Activated CD8-positive, alpha-beta memory T cell treated with anti-CD3 and anti-CD28 coated beads for 36 hours (primary cell): ENCODE results near the gene ATF7. TPM values are rescaled to one million over a fixed set of nuclear protein-coding genes. Genes with fewer than 3 reads are reported as not detected.
"Not testable (repeated sequence)": the region's sequence is repeated elsewhere in the genome, so short reads cannot be mapped to it uniquely, and the experiment has no call there.

ENCODE experiments used
- CTCF ChIA-PET: fragments of 350-600 bp; sonication (Branson Sonifier 250); formaldehyde crosslinking; loops from one replicate; lab custom pipeline; 2021; ENCODE audit warnings: antibody characterized with exemption; lab: Charles Lee
- POLR2A ChIA-PET: fragments of 350-600 bp; sonication (Branson Sonifier 250); formaldehyde crosslinking; loops from one replicate; lab custom pipeline; 2021; ENCODE audit warnings: antibody characterized with exemption; lab: Charles Lee
- total RNA-seq, 2 experiments: library from RNA; stranded (reverse); gene quantifications; one replicate each; pipeline ENCODE4 v1.2.3, GENCODE V29; 2021

The ATF7 gene
- total RNA-seq, 2 experiments from 2014 or later: 23.3 to 23.6 TPM

DNA sequence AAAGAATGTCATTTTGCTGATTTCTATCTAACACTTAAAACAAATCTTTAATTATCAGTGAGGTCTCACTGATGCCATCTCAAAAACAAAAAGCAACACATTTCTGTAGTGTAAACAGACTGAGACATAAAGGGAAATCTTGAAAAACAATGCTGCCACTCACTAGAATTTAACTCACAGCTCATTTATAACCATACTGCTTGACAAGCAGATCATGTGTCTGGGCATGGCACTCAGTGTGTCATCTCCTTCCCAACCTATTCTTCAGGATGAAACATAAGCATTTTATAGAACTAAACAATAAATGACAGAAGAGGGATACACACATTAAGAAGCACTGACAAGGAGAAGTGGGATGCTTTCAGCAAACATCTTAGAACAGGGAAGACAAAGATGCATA, 22.4 kb downstream of the ATF7 start:
- ChIA-PET POLR2A (no interaction called here), CTCF (interaction anchor here (0.6 kb wide), 1 partner anchor 74 kb away, joined by 3 read pairs; no protein-coding TSS in a partner anchor)

- CTCF ChIA-PET: no interaction called here
- POLR2A ChIA-PET: no interaction called here
Observed at GRCh38 chr12:53603196-53603595, 23.0 kb downstream of the ATF7 start.

DNA sequence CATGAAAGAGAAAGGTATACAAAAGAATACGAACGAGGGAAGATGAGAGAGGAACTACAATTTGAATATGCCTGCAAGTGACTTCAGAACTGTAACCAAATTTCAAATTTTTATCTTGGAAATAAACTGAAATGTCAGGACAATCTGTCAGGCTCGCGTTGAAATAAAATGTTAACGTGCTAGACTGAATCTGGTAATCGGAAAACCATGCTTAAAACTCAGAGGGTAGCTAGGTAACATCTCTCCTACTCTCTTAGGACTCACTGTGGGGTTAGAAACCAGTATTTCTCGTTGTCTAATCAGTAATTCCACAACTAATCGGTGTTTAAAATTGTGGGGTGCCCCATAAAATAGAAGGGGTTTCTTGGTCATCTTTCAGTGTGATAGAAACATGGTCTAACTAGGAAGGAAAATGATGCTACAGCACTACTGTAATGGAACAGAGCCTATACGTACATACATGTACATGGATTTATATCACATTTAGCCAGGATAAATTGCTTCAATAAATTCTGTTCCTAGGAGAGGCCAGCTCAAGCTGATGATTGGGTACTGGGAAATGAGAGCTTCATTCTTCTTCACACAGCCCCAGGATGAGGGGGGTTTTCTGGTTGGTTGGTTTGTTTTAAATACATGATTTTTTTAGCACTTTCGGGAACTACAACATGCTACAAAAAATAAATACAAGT, 23.9 kb downstream of the ATF7 start:
- CTCF ChIA-PET: interaction anchor here (0.6 kb wide), 1 partner anchor 20 kb away, joined by 3 read pairs; no protein-coding TSS in a partner anchor
- POLR2A ChIA-PET: no interaction called here

DNA sequence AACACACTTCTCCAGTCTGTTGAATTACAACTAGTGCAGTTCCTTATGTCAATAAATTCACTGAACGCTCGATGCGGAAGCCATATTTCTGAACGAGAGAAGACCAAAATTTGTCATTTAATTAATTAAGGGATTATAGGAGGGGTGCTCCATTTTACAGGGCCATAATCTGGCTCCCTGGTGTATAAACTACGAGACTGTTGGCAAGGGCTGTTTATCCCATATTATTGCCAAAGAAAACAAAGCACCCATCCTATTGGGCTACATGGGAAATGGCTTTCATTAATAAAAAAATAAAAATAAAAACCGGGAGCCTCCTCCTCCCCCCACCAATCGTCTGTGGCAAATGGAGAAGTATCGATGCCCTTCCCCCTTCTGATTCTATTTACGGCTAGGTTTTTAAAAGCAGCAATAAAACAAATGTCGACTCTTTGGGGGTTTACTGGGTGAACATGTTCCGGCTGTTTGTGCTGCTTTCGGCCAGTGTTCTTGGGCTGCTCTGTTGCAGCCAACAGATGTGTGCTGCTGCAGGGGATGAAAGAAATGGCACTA, 24.8 kb downstream of the ATF7 start:
- CTCF ChIA-PET: no interaction called here
- POLR2A ChIA-PET: no interaction called here

DNA sequence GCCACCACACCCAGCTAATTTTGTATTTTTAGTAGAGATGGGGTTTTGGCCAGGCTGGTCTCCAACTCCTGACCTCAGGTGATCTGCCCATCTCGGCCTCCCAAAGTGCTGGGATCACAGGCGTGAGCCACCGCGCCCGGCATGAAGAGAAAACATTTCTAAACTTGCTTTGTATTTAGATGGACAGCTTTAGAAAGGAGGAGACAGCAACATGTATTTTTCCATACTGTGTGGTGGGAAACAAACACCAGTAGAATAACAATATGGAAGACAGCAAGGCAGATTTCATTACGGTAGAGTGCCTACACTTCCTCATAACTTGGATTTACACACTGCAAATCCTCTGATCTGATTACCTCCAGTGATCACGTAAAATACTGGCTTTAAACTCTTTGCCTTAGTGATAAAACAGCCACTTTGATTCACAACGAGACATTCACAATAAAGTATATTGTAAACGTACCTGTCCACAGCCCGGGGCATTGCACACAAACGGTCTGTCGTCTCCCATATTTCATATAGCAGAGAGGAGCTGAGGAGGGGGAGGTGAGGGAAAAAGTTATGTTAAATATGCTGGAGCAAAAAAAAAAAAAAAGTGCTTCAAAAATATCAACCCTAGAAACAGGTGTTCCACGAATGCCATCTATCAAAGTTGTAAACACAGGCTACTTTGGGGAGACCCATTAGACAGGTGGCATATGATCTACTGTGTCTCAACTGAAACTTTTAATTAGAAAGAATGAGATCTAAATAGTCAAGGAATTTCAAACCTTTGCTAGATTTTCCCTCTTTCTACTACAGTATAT, 25.5 kb downstream of the ATF7 start:
- CTCF ChIA-PET: no interaction called here
- POLR2A ChIA-PET: no interaction called here

- POLR2A ChIA-PET: no interaction called here
- CTCF ChIA-PET: interaction anchor here (0.7 kb wide), 2 partner anchors 14 to 18 kb away, joined by 3 read pairs; no protein-coding TSS in a partner anchor
Observed at GRCh38 chr12:53599579-53599978, 26.6 kb downstream of the ATF7 start.

GRCh38 chr12:53598971-53599370, 27.2 kb downstream of the ATF7 start:
- POLR2A ChIA-PET: not testable (repeated sequence)

DNA sequence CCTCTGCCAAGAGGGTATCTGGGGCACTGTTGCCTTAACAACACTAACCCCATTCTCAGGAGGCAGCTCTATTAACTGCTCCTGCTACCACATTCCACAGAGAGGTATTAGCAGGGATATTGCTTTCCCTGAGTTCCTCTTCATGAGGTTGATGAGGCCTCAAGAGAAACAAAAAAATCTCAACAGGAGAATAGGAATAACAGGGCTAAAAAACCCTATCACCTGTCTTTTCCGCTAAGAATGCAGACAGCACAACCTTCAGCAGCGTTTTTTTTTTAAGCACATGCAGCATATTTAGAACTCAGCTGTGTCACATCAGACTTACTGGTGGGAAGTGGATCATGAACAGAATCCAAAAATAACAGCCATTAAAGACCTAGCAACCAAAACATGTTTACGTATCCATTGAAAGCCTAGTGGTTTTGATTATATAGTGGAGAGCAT, 29.2 kb downstream of the ATF7 start:
- ChIA-PET CTCF (no interaction called here), POLR2A (no interaction called here)

More at GRCh38 chr12:53598971-53599370, 27.2 kb downstream of the ATF7 start:
- CTCF ChIA-PET: interaction anchor here (0.6 kb wide), 1 partner anchor 9 kb away, joined by 3 read pairs; no protein-coding TSS in a partner anchor

DNA sequence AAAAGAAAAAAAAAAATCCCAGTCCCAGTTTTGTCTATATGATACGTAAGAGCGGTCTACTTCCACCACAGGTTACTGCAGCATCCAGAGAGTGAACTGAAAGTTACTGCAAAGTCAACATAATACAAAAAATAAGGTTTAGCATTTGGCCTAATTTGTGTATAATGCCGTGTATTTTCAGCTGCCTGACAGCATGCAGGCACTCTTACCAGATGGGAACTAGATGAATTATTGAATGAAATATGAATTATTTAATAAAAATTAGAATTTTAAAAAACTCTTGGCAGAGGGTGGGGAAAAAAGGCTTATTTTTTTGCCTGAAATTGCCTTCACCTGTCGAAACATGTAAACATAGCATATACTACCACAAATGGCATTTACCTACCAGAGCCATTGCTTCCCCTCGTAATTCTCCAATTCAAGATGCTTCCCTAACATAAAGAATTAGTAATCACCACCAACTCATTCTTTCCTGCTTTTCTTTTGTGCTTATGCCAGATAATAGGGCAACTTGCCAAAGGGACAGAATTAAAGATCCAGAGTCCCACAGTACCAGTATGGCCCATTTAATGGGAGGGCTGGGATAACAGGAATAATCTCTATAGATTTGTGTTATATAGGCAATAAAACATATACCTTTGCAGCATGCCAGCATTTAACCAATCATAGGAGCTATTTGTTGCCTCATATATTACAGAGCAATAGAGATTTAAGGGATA, 31.1 kb downstream of the ATF7 start:
- POLR2A ChIA-PET: no interaction called here
- CTCF ChIA-PET: interaction anchor here (0.6 kb wide), 1 partner anchor 599 kb away, joined by 3 read pairs; no protein-coding TSS in a partner anchor

DNA sequence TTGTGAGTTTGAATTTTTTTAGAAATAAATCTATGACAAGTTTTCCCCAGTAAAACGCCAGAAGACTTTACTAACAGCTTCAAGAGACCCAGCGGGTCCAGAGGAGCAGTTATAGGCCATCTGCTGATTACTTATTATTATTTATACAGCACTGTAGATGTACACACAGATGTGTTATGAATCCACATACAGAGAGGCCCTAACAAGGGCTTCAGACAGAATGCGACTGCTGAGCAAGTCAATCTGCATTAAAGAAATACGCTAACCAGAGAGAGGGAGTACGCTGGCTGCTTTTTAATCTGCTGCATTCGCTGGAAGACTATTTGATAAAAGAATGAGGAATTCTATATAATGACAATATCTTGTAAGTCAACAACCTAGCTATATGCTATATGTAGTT, 32.5 kb downstream of the ATF7 start:
- ChIA-PET POLR2A (no interaction called here), CTCF (no interaction called here)

- CTCF ChIA-PET: no interaction called here
- POLR2A ChIA-PET: no interaction called here
Observed at GRCh38 chr12:53593031-53593430, 33.2 kb downstream of the ATF7 start.

- ChIA-PET CTCF (interaction anchor here (1.0 to 1.4 kb wide), 2 partner anchors 67 to 152 kb away, joined by 3 read pairs; no protein-coding TSS in a partner anchor), POLR2A (no interaction called here)
Observed at GRCh38 chr12:53592426-53592825, 33.8 kb downstream of the ATF7 start.

GRCh38 chr12:53591301-53592206, 34.6 kb downstream of the ATF7 start:
- ChIA-PET CTCF (interaction anchor here (1.0 to 1.4 kb wide), 3 partner anchors 68 to 153 kb away, joined by 3 read pairs; partner anchors contain the start of gene ATP5MC2), POLR2A (interaction anchor here (0.8 kb wide), 1 partner anchor 84 kb away, joined by 4 read pairs; no protein-coding TSS in a partner anchor)

DNA sequence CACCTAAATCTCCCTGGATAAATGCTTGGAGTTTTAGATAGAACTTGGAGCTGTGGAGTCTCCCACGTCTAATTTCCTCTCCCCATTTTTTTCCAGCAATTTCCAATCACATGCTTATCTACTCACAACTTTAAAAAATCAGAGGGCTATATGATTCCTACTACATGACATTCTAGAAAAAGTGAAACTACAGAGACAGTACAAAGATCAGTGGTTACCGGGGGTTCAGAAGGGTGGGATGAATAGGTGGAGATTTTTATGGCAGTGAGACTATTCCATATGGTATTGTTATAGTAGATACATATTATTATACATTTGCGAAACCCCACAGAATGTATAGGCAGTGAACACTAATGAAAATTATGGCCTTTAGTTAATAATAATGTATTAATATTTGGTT, 35.5 kb downstream of the ATF7 start:
- CTCF ChIA-PET: no interaction called here
- POLR2A ChIA-PET: no interaction called here

GRCh38 chr12:53589915-53590314, 36.3 kb downstream of the ATF7 start:
- POLR2A ChIA-PET: no interaction called here
- CTCF ChIA-PET: interaction anchor here (0.5 kb wide), 1 partner anchor 477 kb away, joined by 3 read pairs; no protein-coding TSS in a partner anchor

- ChIA-PET POLR2A (no interaction called here), CTCF (interaction anchor here (0.5 kb wide), 1 partner anchor 477 kb away, joined by 3 read pairs; no protein-coding TSS in a partner anchor)
Observed at GRCh38 chr12:53589423-53589822, 36.8 kb downstream of the ATF7 start.

DNA sequence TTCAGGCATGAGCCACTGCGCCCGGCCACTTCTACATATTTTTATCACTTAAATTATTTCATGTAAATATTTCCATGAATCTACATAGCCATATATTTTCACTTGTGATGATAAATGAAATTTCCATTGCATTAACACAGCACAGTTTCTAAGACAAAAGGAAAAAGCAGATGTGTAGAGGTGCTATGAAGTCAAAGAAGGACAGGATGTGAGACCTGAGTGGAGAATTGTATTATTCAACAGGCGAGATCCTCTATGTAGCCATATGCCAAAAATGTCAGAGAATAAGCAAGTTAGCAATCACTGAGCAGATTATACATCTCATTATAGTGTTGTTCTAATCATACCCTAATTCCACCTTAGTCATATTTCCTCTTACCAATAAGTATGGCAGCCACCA, 38.1 kb downstream of the ATF7 start:
- ChIA-PET CTCF (no interaction called here), POLR2A (no interaction called here)

DNA sequence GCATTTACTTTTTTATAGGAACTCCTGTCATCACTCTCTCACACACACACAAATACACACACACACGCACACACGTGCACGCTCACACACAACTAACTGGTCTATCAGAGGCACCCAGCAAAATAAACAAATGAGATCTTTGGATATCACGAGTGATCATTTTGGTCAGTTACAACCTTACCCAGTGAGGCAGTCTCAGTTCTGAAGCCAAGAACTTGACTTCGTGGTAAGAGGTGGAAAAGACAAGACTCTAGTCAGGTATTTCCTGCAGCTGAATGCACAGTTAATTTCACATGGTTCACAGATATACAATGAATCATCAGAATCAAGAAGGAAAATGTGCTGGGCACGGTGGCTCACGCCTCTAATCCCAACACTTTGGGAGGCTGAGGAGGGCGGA, 39.4 kb downstream of the ATF7 start:
- CTCF ChIA-PET: no interaction called here
- POLR2A ChIA-PET: interaction anchor here (0.6 to 0.7 kb wide), 2 partner anchors 81 to 960 kb away, joined by 3 to 7 read pairs; no protein-coding TSS in a partner anchor
